ENCODE measurements around the gene SPATA9. TPM values are rescaled to one million over a fixed set of nuclear protein-coding genes. Genes with fewer than 3 reads are reported as not detected.

Gene SPATA9
- total and polyA plus RNA-seq, 2 of the 13 experiments (the other 11 are each of a cell fraction or from before 2014, with no cell fraction given), result not detected

DNA sequence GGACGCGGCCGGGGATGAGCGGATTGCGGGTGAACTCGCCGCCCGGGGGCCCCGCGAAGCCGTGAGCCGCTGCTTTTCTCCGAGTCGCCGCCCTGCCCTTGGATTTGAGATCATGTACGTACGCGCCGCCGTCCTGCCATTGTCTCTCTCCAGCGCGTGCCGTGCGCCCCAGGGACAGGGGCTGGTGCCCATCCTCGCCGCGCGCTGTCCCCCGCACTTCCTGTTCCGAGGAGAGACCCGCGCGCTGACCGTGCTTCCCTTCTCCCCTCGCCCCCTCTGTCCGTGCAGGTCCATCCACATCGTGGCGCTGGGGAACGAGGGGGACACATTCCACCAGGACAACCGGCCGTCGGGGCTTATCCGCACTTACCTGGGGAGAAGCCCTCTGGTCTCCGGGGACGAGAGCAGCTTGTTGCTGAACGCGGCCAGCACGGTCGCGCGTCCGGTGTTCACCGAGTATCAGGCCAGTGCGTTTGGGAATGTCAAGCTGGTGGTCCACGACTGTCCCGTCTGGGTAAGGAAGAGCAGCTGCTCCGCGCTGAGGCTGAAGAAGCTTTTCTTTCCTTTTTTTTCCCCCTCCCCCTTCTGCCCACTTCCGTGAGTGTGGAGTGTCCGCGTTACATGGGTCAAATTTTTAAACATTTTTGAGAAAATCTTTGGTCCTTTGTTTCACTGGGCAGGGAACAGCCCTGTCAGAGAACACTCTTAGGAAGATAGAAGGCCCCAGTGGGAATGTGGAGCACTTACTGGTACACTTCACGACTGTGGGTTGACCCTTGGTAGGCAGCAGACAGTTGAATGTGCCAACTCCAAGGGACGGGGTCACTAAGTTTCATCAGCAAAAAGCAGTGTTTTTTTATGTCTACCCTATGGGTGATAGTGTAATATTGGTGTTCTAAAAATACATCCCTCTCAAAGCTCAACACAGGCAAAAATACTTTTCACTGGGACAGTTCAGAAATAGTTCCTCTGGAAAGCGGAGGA lies 49.1 kb upstream of the SPATA9 start (continued):
- TF ChIP-seq FOSL1 (CRISPR knock-in tag; IDR thresholded peaks at IDR 0.05; ENCODE audit: borderline replicate concordance), result no peak
- TF ChIP-seq ZNF350 (CRISPR knock-in tag; IDR thresholded peaks at IDR 0.05; ENCODE audit: borderline replicate concordance, low read depth), result peak; percentile 34; the same call in 1 of the 2 replicates
- peak; percentile 7; the same call in 1 of the 2 replicates for TF ChIP-seq PITX1 (CRISPR knock-in tag; IDR thresholded peaks at IDR 0.05)
- TF ChIP-seq MIXL1 (CRISPR knock-in tag; IDR thresholded peaks at IDR 0.05), result no peak
- TF ChIP-seq SRSF4 (IDR thresholded peaks at IDR 0.05; ENCODE audit: low read depth, low read length, poor library complexity, severe bottlenecking), result no peak
- peak; percentile 71; the same call in 1 of the 2 replicates for TF ChIP-seq RBFOX2 (IDR thresholded peaks at IDR 0.05; ENCODE audit: low read depth, low read length)
- TF ChIP-seq, protein P1, sequence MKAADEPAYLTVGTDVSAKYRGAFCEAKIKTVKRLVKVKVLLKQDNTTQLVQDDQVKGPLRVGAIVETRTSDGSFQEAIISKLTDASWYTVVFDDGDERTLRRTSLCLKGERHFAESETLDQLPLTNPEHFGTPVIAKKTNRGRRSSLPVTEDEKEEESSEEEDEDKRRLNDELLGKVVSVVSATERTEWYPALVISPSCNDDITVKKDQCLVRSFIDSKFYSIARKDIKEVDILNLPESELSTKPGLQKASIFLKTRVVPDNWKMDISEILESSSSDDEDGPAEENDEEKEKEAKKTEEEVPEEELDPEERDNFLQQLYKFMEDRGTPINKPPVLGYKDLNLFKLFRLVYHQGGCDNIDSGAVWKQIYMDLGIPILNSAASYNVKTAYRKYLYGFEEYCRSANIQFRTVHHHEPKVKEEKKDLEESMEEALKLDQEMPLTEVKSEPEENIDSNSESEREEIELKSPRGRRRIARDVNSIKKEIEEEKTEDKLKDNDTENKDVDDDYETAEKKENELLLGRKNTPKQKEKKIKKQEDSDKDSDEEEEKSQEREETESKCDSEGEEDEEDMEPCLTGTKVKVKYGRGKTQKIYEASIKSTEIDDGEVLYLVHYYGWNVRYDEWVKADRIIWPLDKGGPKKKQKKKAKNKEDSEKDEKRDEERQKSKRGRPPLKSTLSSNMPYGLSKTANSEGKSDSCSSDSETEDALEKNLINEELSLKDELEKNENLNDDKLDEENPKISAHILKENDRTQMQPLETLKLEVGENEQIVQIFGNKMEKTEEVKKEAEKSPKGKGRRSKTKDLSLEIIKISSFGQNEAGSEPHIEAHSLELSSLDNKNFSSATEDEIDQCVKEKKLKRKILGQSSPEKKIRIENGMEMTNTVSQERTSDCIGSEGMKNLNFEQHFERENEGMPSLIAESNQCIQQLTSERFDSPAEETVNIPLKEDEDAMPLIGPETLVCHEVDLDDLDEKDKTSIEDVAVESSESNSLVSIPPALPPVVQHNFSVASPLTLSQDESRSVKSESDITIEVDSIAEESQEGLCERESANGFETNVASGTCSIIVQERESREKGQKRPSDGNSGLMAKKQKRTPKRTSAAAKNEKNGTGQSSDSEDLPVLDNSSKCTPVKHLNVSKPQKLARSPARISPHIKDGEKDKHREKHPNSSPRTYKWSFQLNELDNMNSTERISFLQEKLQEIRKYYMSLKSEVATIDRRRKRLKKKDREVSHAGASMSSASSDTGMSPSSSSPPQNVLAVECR (CRISPR knock-in tag; IDR thresholded peaks at IDR 0.05; ENCODE audit: borderline replicate concordance), result peak; percentile 79
- no peak for TF ChIP-seq ZNF460 (CRISPR knock-in tag; IDR thresholded peaks at IDR 0.05; ENCODE audit: borderline replicate concordance)
- peak; percentile 58; the same call in 1 of the 2 replicates for TF ChIP-seq KAT7 (CRISPR knock-in tag; IDR thresholded peaks at IDR 0.05; ENCODE audit: borderline replicate concordance)
- no peak for TF ChIP-seq ETV6 (CRISPR knock-in tag; conservative IDR thresholded peaks at IDR 0.05)
- TF ChIP-seq ATAD3A (CRISPR knock-in tag; IDR thresholded peaks at IDR 0.05), result no peak
- TF ChIP-seq ZNF737 (CRISPR knock-in tag; IDR thresholded peaks at IDR 0.05; ENCODE audit: borderline replicate concordance), result 0 out of 2 replicates have a peak, but pooled peaks have one; percentile 73
- TF ChIP-seq, protein P2, sequence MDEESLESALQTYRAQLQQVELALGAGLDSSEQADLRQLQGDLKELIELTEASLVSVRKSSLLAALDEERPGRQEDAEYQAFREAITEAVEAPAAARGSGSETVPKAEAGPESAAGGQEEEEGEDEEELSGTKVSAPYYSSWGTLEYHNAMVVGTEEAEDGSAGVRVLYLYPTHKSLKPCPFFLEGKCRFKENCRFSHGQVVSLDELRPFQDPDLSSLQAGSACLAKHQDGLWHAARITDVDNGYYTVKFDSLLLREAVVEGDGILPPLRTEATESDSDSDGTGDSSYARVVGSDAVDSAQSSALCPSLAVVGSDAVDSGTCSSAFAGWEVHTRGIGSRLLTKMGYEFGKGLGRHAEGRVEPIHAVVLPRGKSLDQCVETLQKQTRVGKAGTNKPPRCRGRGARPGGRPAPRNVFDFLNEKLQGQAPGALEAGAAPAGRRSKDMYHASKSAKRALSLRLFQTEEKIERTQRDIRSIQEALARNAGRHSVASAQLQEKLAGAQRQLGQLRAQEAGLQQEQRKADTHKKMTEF (CRISPR knock-in tag; IDR thresholded peaks at IDR 0.05), result peak; percentile 40; the same call in 1 of the 2 replicates
- TF ChIP-seq, protein P3, sequence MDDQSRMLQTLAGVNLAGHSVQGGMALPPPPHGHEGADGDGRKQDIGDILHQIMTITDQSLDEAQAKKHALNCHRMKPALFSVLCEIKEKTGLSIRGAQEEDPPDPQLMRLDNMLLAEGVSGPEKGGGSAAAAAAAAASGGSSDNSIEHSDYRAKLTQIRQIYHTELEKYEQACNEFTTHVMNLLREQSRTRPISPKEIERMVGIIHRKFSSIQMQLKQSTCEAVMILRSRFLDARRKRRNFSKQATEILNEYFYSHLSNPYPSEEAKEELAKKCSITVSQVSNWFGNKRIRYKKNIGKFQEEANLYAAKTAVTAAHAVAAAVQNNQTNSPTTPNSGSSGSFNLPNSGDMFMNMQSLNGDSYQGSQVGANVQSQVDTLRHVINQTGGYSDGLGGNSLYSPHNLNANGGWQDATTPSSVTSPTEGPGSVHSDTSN (CRISPR knock-in tag; IDR thresholded peaks at IDR 0.05; ENCODE audit: borderline replicate concordance), result no peak
- 0 out of 2 replicates have a peak, but pooled peaks have one; percentile 15 for TF ChIP-seq FOXK1 (CRISPR knock-in tag; IDR thresholded peaks at IDR 0.05; ENCODE audit: borderline replicate concordance, low read depth)
- TF ChIP-seq ARID2 (CRISPR knock-in tag; IDR thresholded peaks at IDR 0.05; ENCODE audit: borderline replicate concordance), result no peak
- no peak for TF ChIP-seq EZH2 (conservative IDR thresholded peaks at IDR 0.05; ENCODE audit: low read depth, low read length)
- TF ChIP-seq RARA (CRISPR knock-in tag; IDR thresholded peaks at IDR 0.05), result 0 out of 2 replicates have a peak, but pooled peaks have one; percentile 4
- TF ChIP-seq, protein P4, sequence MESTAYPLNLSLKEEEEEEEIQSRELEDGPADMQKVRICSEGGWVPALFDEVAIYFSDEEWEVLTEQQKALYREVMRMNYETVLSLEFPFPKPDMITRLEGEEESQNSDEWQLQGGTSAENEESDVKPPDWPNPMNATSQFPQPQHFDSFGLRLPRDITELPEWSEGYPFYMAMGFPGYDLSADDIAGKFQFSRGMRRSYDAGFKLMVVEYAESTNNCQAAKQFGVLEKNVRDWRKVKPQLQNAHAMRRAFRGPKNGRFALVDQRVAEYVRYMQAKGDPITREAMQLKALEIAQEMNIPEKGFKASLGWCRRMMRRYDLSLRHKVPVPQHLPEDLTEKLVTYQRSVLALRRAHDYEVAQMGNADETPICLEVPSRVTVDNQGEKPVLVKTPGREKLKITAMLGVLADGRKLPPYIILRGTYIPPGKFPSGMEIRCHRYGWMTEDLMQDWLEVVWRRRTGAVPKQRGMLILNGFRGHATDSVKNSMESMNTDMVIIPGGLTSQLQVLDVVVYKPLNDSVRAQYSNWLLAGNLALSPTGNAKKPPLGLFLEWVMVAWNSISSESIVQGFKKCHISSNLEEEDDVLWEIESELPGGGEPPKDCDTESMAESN (CRISPR knock-in tag; conservative IDR thresholded peaks at IDR 0.05), result 0 out of 2 replicates have a peak, but pooled peaks have one; percentile 30
